Smooth muscle cell (in vitro differentiated cells): ENCODE measurements around the gene LTBP3. TPM values are rescaled to one million over a fixed set of nuclear protein-coding genes. Genes with fewer than 3 reads are reported as not detected.

ENCODE experiments used
- DNase-seq: peaks from one replicate; lab custom pipeline; 2025; ENCODE audit not compliant: unreplicated experiment; lab: John Stamatoyannopoulos, UW
- H2AFZ ChIP-seq: fragments of 200-600 bp; sonication (generic); 2 replicates; pipeline ENCODE4 v1.6.0; 2016; ENCODE audit warnings: antibody characterized with exemption, low read depth, mild to moderate bottlenecking
- H3F3A ChIP-seq: fragments of 200-600 bp; sonication (generic); 2 replicates; pipeline ENCODE4 v1.6.0; 2017; ENCODE audit warnings: antibody characterized with exemption, low read depth
- H3K27ac ChIP-seq: fragments of 200-600 bp; sonication (generic); 2 replicates; pipeline ENCODE4 v1.5.1; 2016; ENCODE audit warnings: low read depth, mild to moderate bottlenecking
- H3K27me3 ChIP-seq: fragments of 200-600 bp; sonication (generic); 2 replicates; pipeline ENCODE4 v1.6.1; 2016; ENCODE audit warnings: low read depth, mild to moderate bottlenecking
- H3K36me3 ChIP-seq: fragments of 200-600 bp; sonication (generic); 2 replicates; pipeline ENCODE4 v1.5.1; 2016; ENCODE audit warnings: low read depth
- H3K4me1 ChIP-seq: fragments of 200-600 bp; sonication (generic); 2 replicates; pipeline ENCODE4 v1.5.1; 2016; ENCODE audit warnings: low read depth
- H3K4me2 ChIP-seq: fragments of 200-600 bp; sonication (generic); 2 replicates; pipeline ENCODE4 v1.6.0; 2016; ENCODE audit warnings: mild to moderate bottlenecking
- H3K4me3 ChIP-seq: fragments of 200-600 bp; sonication (generic); 2 replicates; pipeline ENCODE4 v1.5.1; 2016; ENCODE audit warnings: mild to moderate bottlenecking
- H3K79me2 ChIP-seq: fragments of 200-600 bp; sonication (generic); 2 replicates; pipeline ENCODE4 v1.6.0; 2016; ENCODE audit warnings: low read depth, mild to moderate bottlenecking
- H3K9ac ChIP-seq: fragments of 200-600 bp; sonication (generic); 2 replicates; pipeline ENCODE4 v1.6.0; 2016; ENCODE audit warnings: low read depth
- H3K9me3 ChIP-seq: fragments of 200-600 bp; sonication (generic); replicated peaks from 2 replicates; pipeline ENCODE4 v1.5.1; 2016; ENCODE audit warnings: low read depth
- H4K20me1 ChIP-seq: fragments of 200-600 bp; sonication (generic); 2 replicates; pipeline ENCODE4 v1.6.0; 2016; ENCODE audit warnings: low read depth
- WGBS: methylation state at CpG from one replicate; pipeline ENCODE4 v1.1.7; 2016; ENCODE audit warnings: low lambda C conversion rate; 5-methylcytosine and 5-hydroxymethylcytosine counted together
- polyA plus RNA-seq: library from polyadenylated mRNA; unstranded; fragments of >200 nt; fragmentation: Nextera tagmentation; extraction: Ambion mirVana; gene quantifications from 2 replicates; pipeline ENCODE4 v1.2.1, GENCODE V29; 2016
- total RNA-seq: library from RNA; depleted of rRNA; stranded (reverse); fragments of >200 nt; gene quantifications from 2 replicates; pipeline ENCODE4 v1.2.3, GENCODE V29; 2014
- TF ChIP-seq, protein P1 (sequence below): fragments of 200-600 bp; sonication (generic); IDR thresholded peaks from 2 replicates; pipeline ENCODE4 v1.5.1; 2017; ENCODE audit warnings: borderline replicate concordance, mild to moderate bottlenecking, antibody characterized with exemption; ENCODE audit not compliant: insufficient read depth, poor library complexity, severe bottlenecking

LTBP3 gene
- total and polyA plus RNA-seq, 2 experiments from 2014 or later = 33.6 to 46.4 TPM

DNA sequence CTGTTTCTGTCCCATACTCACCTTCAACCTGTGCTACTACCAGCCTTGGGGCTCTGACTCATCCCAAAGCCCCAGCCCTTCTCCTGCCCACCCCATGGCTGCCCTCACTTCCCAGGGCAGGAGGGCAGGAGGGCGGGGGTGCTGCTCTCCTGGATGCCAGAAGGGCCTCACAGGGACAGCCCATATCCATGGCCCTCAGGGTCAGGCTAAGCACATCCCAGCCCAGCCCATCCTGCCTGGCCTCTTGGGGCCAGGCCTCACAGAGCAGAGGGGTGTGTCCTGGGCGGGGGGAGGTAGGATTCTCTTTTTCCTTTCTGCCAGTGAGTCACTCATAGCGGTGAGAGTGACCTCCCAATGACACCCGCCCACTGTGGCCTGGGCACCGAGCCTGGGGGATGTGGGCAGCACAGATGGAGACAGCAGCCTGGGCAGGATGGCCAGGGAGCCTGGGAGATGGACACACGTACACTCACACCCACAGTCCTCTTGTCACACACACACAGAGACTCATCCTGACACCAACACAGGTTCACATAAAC is 2.4 kb downstream of the LTBP3 start:
- 34% methylated on average over 6 of the region's 6 CpGs for WGBS
- no peak overlapping the region for H3K4me3 ChIP-seq
- H3K27me3 ChIP-seq = no peaks in the 10 kb centered on the region
- H4K20me1 ChIP-seq = peaks cover 10% of the 10 kb centered on the region
- no peak overlapping the region for H3K27ac ChIP-seq
- peak overlapping the region; percentile 54 for H3K4me2 ChIP-seq
- DNase-seq = no peak
- no peak overlapping the region for H2AFZ ChIP-seq
- no peaks in the 10 kb centered on the region for H3K9me3 ChIP-seq
- H3F3A ChIP-seq = peaks cover 30% of the 10 kb centered on the region
- no peaks in the 10 kb centered on the region for H3K36me3 ChIP-seq
- H3K4me1 ChIP-seq = peaks cover 16% of the 10 kb centered on the region
- TF ChIP-seq, protein P1, sequence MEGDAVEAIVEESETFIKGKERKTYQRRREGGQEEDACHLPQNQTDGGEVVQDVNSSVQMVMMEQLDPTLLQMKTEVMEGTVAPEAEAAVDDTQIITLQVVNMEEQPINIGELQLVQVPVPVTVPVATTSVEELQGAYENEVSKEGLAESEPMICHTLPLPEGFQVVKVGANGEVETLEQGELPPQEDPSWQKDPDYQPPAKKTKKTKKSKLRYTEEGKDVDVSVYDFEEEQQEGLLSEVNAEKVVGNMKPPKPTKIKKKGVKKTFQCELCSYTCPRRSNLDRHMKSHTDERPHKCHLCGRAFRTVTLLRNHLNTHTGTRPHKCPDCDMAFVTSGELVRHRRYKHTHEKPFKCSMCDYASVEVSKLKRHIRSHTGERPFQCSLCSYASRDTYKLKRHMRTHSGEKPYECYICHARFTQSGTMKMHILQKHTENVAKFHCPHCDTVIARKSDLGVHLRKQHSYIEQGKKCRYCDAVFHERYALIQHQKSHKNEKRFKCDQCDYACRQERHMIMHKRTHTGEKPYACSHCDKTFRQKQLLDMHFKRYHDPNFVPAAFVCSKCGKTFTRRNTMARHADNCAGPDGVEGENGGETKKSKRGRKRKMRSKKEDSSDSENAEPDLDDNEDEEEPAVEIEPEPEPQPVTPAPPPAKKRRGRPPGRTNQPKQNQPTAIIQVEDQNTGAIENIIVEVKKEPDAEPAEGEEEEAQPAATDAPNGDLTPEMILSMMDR = no peak
- H3K9ac ChIP-seq = no peak overlapping the region
- peaks cover 5% of the 10 kb centered on the region for H3K79me2 ChIP-seq

GRCh38 chr11:65554842-65555430 is 3.2 kb downstream of the LTBP3 start:
- Histone ChIP-seq H4K20me1 (peaks cover 10% of the 10 kb centered on the region), H3K27me3 (no peaks in the 10 kb centered on the region), H3F3A (peaks cover 24% of the 10 kb centered on the region), H3K4me3 (no peak overlapping the region), H3K4me2 (no peak overlapping the region), H3K9ac (no peak overlapping the region), H3K9me3 (no peaks in the 10 kb centered on the region), H3K79me2 (peaks cover 5% of the 10 kb centered on the region), H3K4me1 (peaks cover 16% of the 10 kb centered on the region), H3K27ac (no peak overlapping the region), H2AFZ (no peak overlapping the region), H3K36me3 (no peaks in the 10 kb centered on the region)
- 95% methylated on average over 4 of the region's 4 CpGs for WGBS
- no peak for DNase-seq
- TF ChIP-seq, protein P1 = no peak

- H3K79me2 ChIP-seq = peaks cover 5% of the 10 kb centered on the region
- 78% methylated on average over 27 of the region's 27 CpGs for WGBS
- H3K9ac ChIP-seq = no peak overlapping the region
- TF ChIP-seq, protein P1 = no peak
- no peak overlapping the region for H2AFZ ChIP-seq
- H3K4me1 ChIP-seq = peaks cover 16% of the 10 kb centered on the region
- no peak overlapping the region for H3K4me3 ChIP-seq
- H3K27me3 ChIP-seq = no peaks in the 10 kb centered on the region
- no peak for DNase-seq
- no peak overlapping the region for H3K4me2 ChIP-seq
- H4K20me1 ChIP-seq = peaks cover 10% of the 10 kb centered on the region
- no peaks in the 10 kb centered on the region for H3K36me3 ChIP-seq
- no peaks in the 10 kb centered on the region for H3K9me3 ChIP-seq
- H3K27ac ChIP-seq = no peak overlapping the region
- H3F3A ChIP-seq = peaks cover 17% of the 10 kb centered on the region
Measured at GRCh38 chr11:65554057-65554818, 3.9 kb downstream of the LTBP3 start.
